OCI-LY7 (cell line): ENCODE data around the gene CARMIL1. TPM values are rescaled to one million over a fixed set of nuclear protein-coding genes. Genes with fewer than 3 reads are reported as not detected.

ENCODE experiments used
- BruUV-seq: library from RNA; stranded (reverse); fragments of 400-500 nt; replicated peaks from 2 replicates; lab custom pipeline; 2021; lab: Mats Ljungman, UMichigan
- CTCF ChIA-PET: fragments of 300-600 bp; sonication (Branson Sonifier 250); formaldehyde crosslinking; loops from one replicate; lab custom pipeline; 2022; ENCODE audit warnings: antibody characterized with exemption; ENCODE audit not compliant: unreplicated experiment; lab: Charles Lee
- POLR2A ChIA-PET: fragments of 300-600 bp; sonication (Branson Sonifier 250); formaldehyde crosslinking; loops from one replicate; lab custom pipeline; 2022; ENCODE audit warnings: antibody characterized with exemption; lab: Charles Lee
- DNase-seq: peaks from one replicate; pipeline ENCODE4 v3.0.0-alpha.2; 2015; ENCODE audit warnings: low spot score
- H2AFZ ChIP-seq: fragments of 200-600 bp; sonication (generic), shearing (Covaris generic); 2 replicates; pipeline ENCODE4 v1.6.1; 2014; ENCODE audit warnings: mild to moderate bottlenecking, antibody characterized with exemption, low read length, moderate library complexity
- H3K27ac ChIP-seq: fragments of 200-600 bp; sonication (generic); 2 replicates; pipeline ENCODE4 v1.5.1; 2014; ENCODE audit warnings: mixed run types, low read depth, mild to moderate bottlenecking, moderate library complexity, low read length, inconsistent platforms; ENCODE audit not compliant: poor library complexity, severe bottlenecking
- H3K36me3 ChIP-seq: fragments of 200-600 bp; sonication (generic); 2 replicates; pipeline ENCODE4 v1.6.1; 2014; ENCODE audit warnings: mild to moderate bottlenecking, antibody characterized with exemption, low read length, moderate library complexity, mixed read lengths; ENCODE audit not compliant: insufficient read depth
- H3K4me1 ChIP-seq: fragments of 200-600 bp; sonication (generic); 2 replicates; pipeline ENCODE4 v1.5.1; 2014; ENCODE audit warnings: mild to moderate bottlenecking, low read length; ENCODE audit not compliant: insufficient read depth, poor library complexity, severe bottlenecking
- H3K4me2 ChIP-seq: fragments of 200-600 bp; sonication (generic); 2 replicates; pipeline ENCODE4 v1.6.1; 2014; ENCODE audit warnings: mild to moderate bottlenecking, low read length
- H3K4me3 ChIP-seq: fragments of 200-600 bp; sonication (generic); 2 replicates; pipeline ENCODE4 v1.5.1; 2014; ENCODE audit warnings: mild to moderate bottlenecking, low read depth, low read length; ENCODE audit not compliant: poor library complexity, severe bottlenecking
- H3K79me2 ChIP-seq: fragments of 200-600 bp; sonication (generic); 2 replicates; pipeline ENCODE4 v1.6.1; 2016; ENCODE audit warnings: low read depth, mild to moderate bottlenecking, low read length, moderate library complexity, mixed read lengths; ENCODE audit not compliant: insufficient read depth
- H3K9me2 ChIP-seq: fragments of 200-600 bp; sonication (generic); 2 replicates; pipeline ENCODE4 v1.6.1; 2016; ENCODE audit warnings: mild to moderate bottlenecking, low read length, mixed read lengths; ENCODE audit not compliant: insufficient read depth
- H3K9me3 ChIP-seq: fragments of 200-600 bp; sonication (generic); 2 replicates; pipeline ENCODE4 v1.6.1; 2014; ENCODE audit warnings: mild to moderate bottlenecking, mixed run types, low read length, mixed read lengths
- H4K20me1 ChIP-seq: fragments of 200-600 bp; sonication (generic); 2 replicates; pipeline ENCODE4 v1.6.1; 2014; ENCODE audit warnings: mild to moderate bottlenecking, antibody characterized with exemption, low read length, moderate library complexity, mixed read lengths; ENCODE audit not compliant: insufficient read depth
- CTCF ChIP-seq: fragments of 200-600 bp; sonication (generic); conservative IDR thresholded peaks from 2 replicates; pipeline ENCODE4 v1.5.1; 2014; ENCODE audit warnings: mild to moderate bottlenecking, antibody characterized with exemption, low read length, moderate library complexity, mixed read lengths
- EZH2phosphoT487 ChIP-seq: fragments of 200-600 bp; sonication (generic); IDR thresholded peaks from 2 replicates; pipeline ENCODE4 v1.6.1; 2018; ENCODE audit warnings: low read depth, borderline replicate concordance, mild to moderate bottlenecking, mixed run types, antibody characterized with exemption, low read length, moderate library complexity, mixed read lengths
- intact Hi-C: fragments of 100-400 bp; cut with micrococcal nuclease; formaldehyde crosslinking; loops from one replicate; pipeline ENCODE4 v1.10.0; 2022; ENCODE audit not compliant: unreplicated experiment
- total RNA-seq, 2 experiments: library from RNA; depleted of rRNA in 1 of 2; stranded (reverse); fragments of >200 nt in 1 of 2; shearing (Covaris generic) in 1 of 2; gene quantifications; 2 replicates each; pipeline ENCODE4 v1.2.3, GENCODE V29; 2014 to 2022

CARMIL1 gene
- total RNA-seq, 2 experiments from 2014 or later, result 25.5 to 40.1 TPM

- Histone ChIP-seq H3K27ac (no peak overlapping the region), H4K20me1 (no peaks in the 10 kb centered on the region), H3K36me3 (peaks cover 27% of the 10 kb centered on the region), H3K4me3 (no peak overlapping the region), H3K9me3 (peaks cover 16% of the 10 kb centered on the region; the same call in 1 of the 2 replicates), H3K4me2 (no peak overlapping the region), H3K79me2 (peaks cover 14% of the 10 kb centered on the region; the same call in 1 of the 2 replicates), H3K9me2 (no peaks in the 10 kb centered on the region), H3K4me1 (peaks cover 35% of the 10 kb centered on the region), H2AFZ (no peak overlapping the region)
- BruUV-seq, result no TSS peak
- ChIA-PET POLR2A (interaction anchor here (1.7 kb wide), 1 partner anchor 8 kb away, joined by 7 read pairs; no protein-coding TSS in a partner anchor), CTCF (no interaction called here)
- no peak for DNase-seq
- TF ChIP-seq CTCF (no peak), EZH2phosphoT487 (no peak)
- intact Hi-C loops, result no loop called here
Measured at GRCh38 chr6:25424303-25424702, 145.1 kb downstream of the CARMIL1 start.

GRCh38 chr6:25427549-25427948 lies 148.4 kb downstream of the CARMIL1 start:
- Histone ChIP-seq H4K20me1 (no peaks in the 10 kb centered on the region), H3K9me2 (no peaks in the 10 kb centered on the region), H3K9me3 (no peaks in the 10 kb centered on the region), H3K4me2 (peak overlapping the region; percentile 27), H3K27ac (peak overlapping the region; percentile 2), H3K4me1 (peaks cover 48% of the 10 kb centered on the region), H3K4me3 (no peak overlapping the region), H3K36me3 (peaks cover 10% of the 10 kb centered on the region; the same call in 1 of the 2 replicates), H2AFZ (0 out of 2 replicates have a peak overlapping the region, but pooled peaks have one; percentile 2), H3K79me2 (peaks cover 31% of the 10 kb centered on the region; the same call in 1 of the 2 replicates)
- intact Hi-C loops, result no loop called here
- peak; percentile 25 for DNase-seq
- ChIA-PET POLR2A (interaction anchor here (0.6 to 3.9 kb wide), 9 partner anchors 8 to 149 kb away, joined by 3 to 26 read pairs (median 4); no protein-coding TSS in a partner anchor), CTCF (no interaction called here)
- BruUV-seq, result no TSS peak
- TF ChIP-seq EZH2phosphoT487, result no peak
- no peak for TF ChIP-seq CTCF

GRCh38 chr6:25428758-25429317 lies 149.7 kb downstream of the CARMIL1 start:
- ChIA-PET POLR2A (interaction anchor here (0.5 to 3.9 kb wide), 12 partner anchors 7 to 900 kb away, joined by 3 to 26 read pairs (median 4); no protein-coding TSS in a partner anchor), CTCF (no interaction called here)
- Histone ChIP-seq H3K27ac (no peak overlapping the region), H3K36me3 (peaks cover 10% of the 10 kb centered on the region; the same call in 1 of the 2 replicates), H2AFZ (no peak overlapping the region), H3K4me2 (no peak overlapping the region), H3K79me2 (peaks cover 37% of the 10 kb centered on the region; the same call in 1 of the 2 replicates), H3K4me3 (no peak overlapping the region), H3K9me3 (no peaks in the 10 kb centered on the region), H3K9me2 (no peaks in the 10 kb centered on the region), H3K4me1 (peaks cover 54% of the 10 kb centered on the region), H4K20me1 (no peaks in the 10 kb centered on the region)
- TF ChIP-seq EZH2phosphoT487, result no peak
- intact Hi-C loops, result no loop called here
- DNase-seq, result no peak
- BruUV-seq, result no TSS peak
